PC-3 (cell line): ENCODE measurements around the gene ZBTB7A. TPM values are rescaled to one million over a fixed set of nuclear protein-coding genes. Genes with fewer than 3 reads are reported as not detected.

Experiments used
- ATAC-seq: fragments of 200-7000 bp; cut with Tn5 transposase; 2 replicates; pipeline ENCODE4 v1.9.1; 2020; ENCODE audit warnings: mild to moderate bottlenecking, moderate library complexity
- BruUV-seq: library from RNA; stranded (reverse); fragments of 400-500 nt; replicated peaks from 2 replicates; lab custom pipeline; 2021; lab: Mats Ljungman, UMichigan
- CTCF ChIA-PET: fragments of 300-600 bp; sonication (Branson Sonifier 250); formaldehyde crosslinking; loops from one replicate; lab custom pipeline; 2022; ENCODE audit warnings: antibody characterized with exemption; lab: Charles Lee
- POLR2A ChIA-PET: fragments of 300-600 bp; sonication (Branson Sonifier 250); formaldehyde crosslinking; loops from one replicate; lab custom pipeline; 2022; ENCODE audit warnings: antibody characterized with exemption; ENCODE audit not compliant: unreplicated experiment; lab: Charles Lee
- DNase-seq: peaks from one replicate; pipeline ENCODE4 v3.0.0-alpha.2; 2015
- H2AFZ ChIP-seq: fragments of 300-600 bp; sonication (generic); 2 replicates; pipeline ENCODE4 v1.6.0; 2016; ENCODE audit warnings: antibody characterized with exemption, low read length
- H3F3A ChIP-seq: fragments of 300-600 bp; sonication (generic); one replicate; pipeline ENCODE4 v1.6.0; 2017; ENCODE audit warnings: antibody characterized with exemption, low read length, control low read depth, mild to moderate bottlenecking; ENCODE audit not compliant: unreplicated experiment
- H3K27ac ChIP-seq: fragments of 300-600 bp; sonication (generic); 2 replicates; pipeline ENCODE4 v1.5.1; 2016; ENCODE audit warnings: mild to moderate bottlenecking, low read length
- H3K27me3 ChIP-seq: fragments of 300-600 bp; sonication (generic); 2 replicates; pipeline ENCODE4 v1.6.1; 2016; ENCODE audit warnings: low read length, mixed read lengths
- H3K36me3 ChIP-seq: fragments of 300-600 bp; sonication (generic); 2 replicates; pipeline ENCODE4 v1.6.1; 2016; ENCODE audit warnings: low read depth, mixed run types, low read length, mixed read lengths
- H3K4me1 ChIP-seq: fragments of 300-600 bp; sonication (generic); 2 replicates; pipeline ENCODE4 v1.5.1; 2016; ENCODE audit warnings: low read length; ENCODE audit not compliant: insufficient read depth
- H3K4me2 ChIP-seq: fragments of 300-600 bp; sonication (generic); 2 replicates; pipeline ENCODE4 v1.6.0; 2016; ENCODE audit warnings: low read length
- H3K4me3 ChIP-seq: fragments of 300-600 bp; sonication (generic); 2 replicates; pipeline ENCODE4 v1.5.1; 2016; ENCODE audit warnings: mild to moderate bottlenecking, low read length, mixed read lengths
- H3K79me2 ChIP-seq: fragments of 300-600 bp; sonication (generic); 2 replicates; pipeline ENCODE4 v1.6.1; 2017; ENCODE audit warnings: low read length, mixed read lengths
- H3K9ac ChIP-seq: fragments of 300-600 bp; sonication (generic); 2 replicates; pipeline ENCODE4 v1.6.0; 2016; ENCODE audit warnings: mild to moderate bottlenecking, low read length
- H3K9me2 ChIP-seq: fragments of 300-600 bp; sonication (generic); replicated peaks from 2 replicates; pipeline ENCODE4 v1.6.1; 2016; ENCODE audit warnings: mixed run types, low read length, mixed read lengths
- H3K9me3 ChIP-seq: fragments of 300-600 bp; sonication (generic); 2 replicates; pipeline ENCODE4 v1.6.1; 2016; ENCODE audit warnings: low read length, mixed read lengths
- H4K20me1 ChIP-seq: fragments of 300-600 bp; sonication (generic); 2 replicates; pipeline ENCODE4 v1.6.1; 2016; ENCODE audit warnings: low read length, mixed read lengths
- EZH2 ChIP-seq: fragments of 300-600 bp; sonication (generic); IDR thresholded peaks from one replicate; pipeline ENCODE4 v1.6.1; 2017; ENCODE audit warnings: antibody characterized with exemption, mild to moderate bottlenecking, low read length; ENCODE audit not compliant: unreplicated experiment
- EZH2phosphoT487 ChIP-seq: fragments of 300-600 bp; sonication (generic); IDR thresholded peaks from 2 replicates; pipeline ENCODE4 v1.6.1; 2018; ENCODE audit warnings: mild to moderate bottlenecking, antibody characterized with exemption, low read length, borderline replicate concordance
- intact Hi-C: fragments of 100-400 bp; cut with micrococcal nuclease; formaldehyde crosslinking; loops from 2 replicates; pipeline ENCODE4 v1.9.0; 2023
- total RNA-seq: library from RNA; depleted of rRNA; stranded (reverse); fragments of >200 nt; gene quantifications from 2 replicates; pipeline ENCODE4 v1.2.3, GENCODE V29; 2014
- TF ChIP-seq, protein P1 (sequence below): fragments of 300-600 bp; sonication (generic); conservative IDR thresholded peaks from 2 replicates; pipeline ENCODE4 v1.5.1; 2017; ENCODE audit warnings: antibody characterized with exemption, low read depth, mild to moderate bottlenecking, low read length

The ZBTB7A gene
- total RNA-seq, 1 experiment from 2014 or later, result 16.7 TPM

DNA sequence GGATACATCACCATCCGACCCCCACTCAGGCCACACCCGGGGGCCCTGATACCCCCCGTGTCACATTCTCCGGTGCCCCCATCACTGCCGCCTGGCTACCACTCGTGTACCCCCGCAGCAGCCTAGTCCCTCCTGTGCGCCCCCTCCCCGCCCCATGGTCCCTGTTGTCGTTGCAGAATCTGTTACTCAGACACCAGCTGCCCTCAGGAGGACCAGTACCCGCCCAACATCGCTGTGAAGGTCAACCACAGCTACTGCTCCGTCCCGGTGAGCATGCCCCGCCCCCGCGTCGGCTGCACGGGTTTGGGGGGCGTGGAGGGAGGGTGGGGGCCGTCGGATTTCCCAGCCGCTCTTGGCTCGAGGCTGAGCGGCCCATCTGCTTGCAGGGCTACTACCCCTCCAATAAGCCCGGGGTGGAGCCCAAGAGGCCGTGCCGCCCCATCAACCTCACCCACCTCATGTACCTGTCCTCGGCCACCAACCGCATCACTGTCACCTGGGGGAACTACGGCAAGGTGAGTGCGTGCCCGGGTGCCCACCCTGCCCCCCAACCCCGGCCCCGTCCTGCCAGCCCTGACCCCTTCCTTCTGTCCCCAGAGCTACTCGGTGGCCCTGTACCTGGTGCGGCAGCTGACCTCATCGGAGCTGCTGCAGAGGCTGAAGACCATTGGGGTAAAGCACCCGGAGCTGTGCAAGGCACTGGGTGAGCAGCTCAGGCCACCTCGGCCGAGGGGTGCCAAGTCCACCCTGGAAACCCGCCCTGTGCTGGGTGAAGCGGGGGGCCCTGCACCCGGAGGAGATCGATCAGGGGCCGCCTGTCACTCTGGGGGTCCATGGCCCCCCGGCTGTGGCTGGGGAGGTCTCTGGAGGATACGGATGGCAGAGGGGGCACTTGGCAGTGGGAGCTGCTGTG is 38.1 kb downstream of the ZBTB7A start:
- no peaks in the 10 kb centered on the region for H3K9me3 ChIP-seq
- H3K79me2 ChIP-seq, result no peaks in the 10 kb centered on the region
- ChIA-PET POLR2A (no interaction called here), CTCF (no interaction called here)
- H3F3A ChIP-seq, result no peaks in the 10 kb centered on the region
- no peak for ATAC-seq
- no peaks in the 10 kb centered on the region for H3K36me3 ChIP-seq
- TF ChIP-seq EZH2phosphoT487 (no peak), EZH2 (no peak)
- TF ChIP-seq, protein P1, sequence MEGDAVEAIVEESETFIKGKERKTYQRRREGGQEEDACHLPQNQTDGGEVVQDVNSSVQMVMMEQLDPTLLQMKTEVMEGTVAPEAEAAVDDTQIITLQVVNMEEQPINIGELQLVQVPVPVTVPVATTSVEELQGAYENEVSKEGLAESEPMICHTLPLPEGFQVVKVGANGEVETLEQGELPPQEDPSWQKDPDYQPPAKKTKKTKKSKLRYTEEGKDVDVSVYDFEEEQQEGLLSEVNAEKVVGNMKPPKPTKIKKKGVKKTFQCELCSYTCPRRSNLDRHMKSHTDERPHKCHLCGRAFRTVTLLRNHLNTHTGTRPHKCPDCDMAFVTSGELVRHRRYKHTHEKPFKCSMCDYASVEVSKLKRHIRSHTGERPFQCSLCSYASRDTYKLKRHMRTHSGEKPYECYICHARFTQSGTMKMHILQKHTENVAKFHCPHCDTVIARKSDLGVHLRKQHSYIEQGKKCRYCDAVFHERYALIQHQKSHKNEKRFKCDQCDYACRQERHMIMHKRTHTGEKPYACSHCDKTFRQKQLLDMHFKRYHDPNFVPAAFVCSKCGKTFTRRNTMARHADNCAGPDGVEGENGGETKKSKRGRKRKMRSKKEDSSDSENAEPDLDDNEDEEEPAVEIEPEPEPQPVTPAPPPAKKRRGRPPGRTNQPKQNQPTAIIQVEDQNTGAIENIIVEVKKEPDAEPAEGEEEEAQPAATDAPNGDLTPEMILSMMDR, result no peak
- no peak overlapping the region for H3K9ac ChIP-seq
- BruUV-seq, result no TSS peak
- no peaks in the 10 kb centered on the region for H4K20me1 ChIP-seq
- no peaks in the 10 kb centered on the region for H3K9me2 ChIP-seq
- no peak overlapping the region for H3K4me3 ChIP-seq
- no peaks in the 10 kb centered on the region for H3K27me3 ChIP-seq
- no peaks in the 10 kb centered on the region for H3K4me1 ChIP-seq
- H3K27ac ChIP-seq, result no peak overlapping the region
- intact Hi-C loops, result no loop called here
- no peak overlapping the region for H3K4me2 ChIP-seq
- DNase-seq, result no peak
- H2AFZ ChIP-seq, result no peak overlapping the region

GRCh38 chr19:4027146-4027545 is 39.6 kb downstream of the ZBTB7A start:
- no peak overlapping the region for H3K4me3 ChIP-seq
- no peak overlapping the region for H3K27ac ChIP-seq
- no peak overlapping the region for H3K4me2 ChIP-seq
- DNase-seq (no peak), ATAC-seq (no peak)
- no TSS peak for BruUV-seq
- no peaks in the 10 kb centered on the region for H3K4me1 ChIP-seq
- no peak overlapping the region for H3K9ac ChIP-seq
- H3K9me2 ChIP-seq, result no peaks in the 10 kb centered on the region
- H3K36me3 ChIP-seq, result no peaks in the 10 kb centered on the region
- no peak overlapping the region for H2AFZ ChIP-seq
- ChIA-PET POLR2A (no interaction called here), CTCF (interaction anchor here (0.8 kb wide), 1 partner anchor 40 kb away, joined by 3 read pairs; no protein-coding TSS in a partner anchor)
- H4K20me1 ChIP-seq, result no peaks in the 10 kb centered on the region
- TF ChIP-seq, protein P1, result no peak
- no peak for TF ChIP-seq EZH2
- no peaks in the 10 kb centered on the region for H3K9me3 ChIP-seq
- H3K79me2 ChIP-seq, result 0 out of 2 replicates have a peak, but pooled peaks cover under 1% of the 10 kb centered on the region
- no peaks in the 10 kb centered on the region for H3K27me3 ChIP-seq
- intact Hi-C loops, result no loop called here
- no peaks in the 10 kb centered on the region for H3F3A ChIP-seq

- Histone ChIP-seq H3K4me2 (no peak overlapping the region), H3K4me1 (no peaks in the 10 kb centered on the region), H3K4me3 (no peak overlapping the region), H3F3A (no peaks in the 10 kb centered on the region), H3K27me3 (no peaks in the 10 kb centered on the region), H3K9ac (no peak overlapping the region), H4K20me1 (no peaks in the 10 kb centered on the region), H3K9me3 (no peaks in the 10 kb centered on the region), H3K79me2 (peaks cover 10% of the 10 kb centered on the region; the same call in 1 of the 2 replicates), H2AFZ (no peak overlapping the region), H3K36me3 (no peaks in the 10 kb centered on the region), H3K9me2 (no peaks in the 10 kb centered on the region), H3K27ac (no peak overlapping the region)
- ATAC-seq (no peak), DNase-seq (no peak)
- BruUV-seq, result no TSS peak
- intact Hi-C loops, result no loop called here
- CTCF ChIA-PET, result no interaction called here
- POLR2A ChIA-PET, result no interaction called here
- TF ChIP-seq, protein P1, result no peak
- no peak for TF ChIP-seq EZH2phosphoT487
- TF ChIP-seq EZH2, result no peak
Observed at GRCh38 chr19:4025317-4025716, 41.4 kb downstream of the ZBTB7A start.
